ENCODE results near the gene ADAMTS12. TPM values are rescaled to one million over a fixed set of nuclear protein-coding genes. Genes with fewer than 3 reads are reported as not detected.

Gene ADAMTS12
- polyA plus RNA-seq, 1 of the 3 experiments (the other 2 are of a cell fraction) = 2.5 TPM

DNA sequence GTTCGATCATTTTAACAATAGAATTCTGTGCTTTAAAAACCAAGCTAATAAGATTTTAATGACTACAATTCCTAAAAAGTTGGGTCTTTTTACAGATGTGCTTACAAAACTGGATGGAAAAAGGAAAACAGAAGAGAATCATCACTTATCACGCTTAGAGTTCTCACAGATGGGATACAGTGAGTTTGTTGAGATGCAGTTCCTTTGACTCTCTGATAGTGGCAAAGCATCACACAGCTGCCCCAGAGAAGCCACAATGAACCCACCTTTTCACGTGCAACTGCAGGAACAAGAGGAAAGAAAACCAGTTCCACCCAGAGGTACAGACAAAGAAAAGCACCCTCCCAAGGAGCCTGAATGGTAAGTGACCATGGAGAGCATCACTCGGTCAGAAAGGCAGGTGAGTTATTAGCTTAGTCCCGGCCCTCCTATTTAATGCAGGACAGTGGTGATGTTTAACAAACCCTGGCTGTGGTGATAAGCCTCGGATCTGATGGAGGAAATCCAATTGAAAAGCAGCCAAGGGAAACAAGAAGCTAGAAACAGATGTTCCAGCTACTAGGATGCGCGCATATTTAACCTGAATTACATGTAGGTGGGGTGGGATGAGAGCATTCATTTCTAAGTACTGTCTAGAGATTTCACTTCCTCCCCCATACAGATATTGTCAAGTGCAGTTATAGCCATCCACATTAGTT is 283.3 kb downstream of the ADAMTS12 start (continued):
- TF ChIP-seq REST (IDR thresholded peaks at IDR 0.05; ENCODE audit: low read depth, low read length) (no peak), TAF1 (IDR thresholded peaks at IDR 0.05; ENCODE audit: borderline replicate concordance, low read depth, low read length) (no peak), RAD21 (IDR thresholded peaks at IDR 0.05; ENCODE audit: low read length) (no peak), FOXJ3 (CRISPR knock-in tag; IDR thresholded peaks at IDR 0.05) (peak; percentile 31; the same call in 1 of the 2 replicates)
- TF ChIP-seq, protein P1, sequence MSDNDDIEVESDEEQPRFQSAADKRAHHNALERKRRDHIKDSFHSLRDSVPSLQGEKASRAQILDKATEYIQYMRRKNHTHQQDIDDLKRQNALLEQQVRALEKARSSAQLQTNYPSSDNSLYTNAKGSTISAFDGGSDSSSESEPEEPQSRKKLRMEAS (IDR thresholded peaks at IDR 0.05; ENCODE audit: low read depth) = no peak

DNA sequence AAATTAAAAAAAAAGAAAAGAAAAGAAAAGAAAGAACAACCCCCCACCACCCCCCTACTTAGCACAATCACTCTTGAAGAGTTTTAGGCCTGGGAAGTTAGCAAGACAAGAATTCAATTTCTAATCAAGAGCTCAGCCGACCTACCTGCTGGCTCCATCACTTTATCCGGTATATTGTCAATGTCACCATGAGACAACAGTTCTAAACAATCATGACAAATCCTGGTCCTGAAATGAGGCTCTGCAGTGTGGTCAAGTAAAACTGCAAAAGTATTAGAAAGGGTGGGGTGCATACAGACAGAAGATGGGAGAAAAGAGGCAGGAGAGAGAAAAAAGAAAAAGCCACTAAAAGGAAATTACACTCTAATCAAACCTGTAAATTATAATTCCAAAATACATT is 287.3 kb downstream of the ADAMTS12 start:
- TF ChIP-seq FOXJ3 (CRISPR knock-in tag; IDR thresholded peaks at IDR 0.05) = no peak
- no peak for TF ChIP-seq EP300 (IDR thresholded peaks at IDR 0.05; ENCODE audit: borderline replicate concordance in 1 of 2, low read depth in 1 of 2, low read length in 1 of 2)
- TF ChIP-seq EZH2phosphoT487 (IDR thresholded peaks at IDR 0.05; ENCODE audit: borderline replicate concordance, low read depth) = no peak
- no peak for TF ChIP-seq TAF1 (IDR thresholded peaks at IDR 0.05; ENCODE audit: borderline replicate concordance, low read depth, low read length)
- TF ChIP-seq ELF1 (IDR thresholded peaks at IDR 0.05) = no peak
- no peak for TF ChIP-seq REST (IDR thresholded peaks at IDR 0.05; ENCODE audit: low read depth, low read length)
- TF ChIP-seq CHD2 (IDR thresholded peaks at IDR 0.05; ENCODE audit: low read length, partially characterized antibody) = no peak
- TF ChIP-seq TCF12 (IDR thresholded peaks at IDR 0.05) = no peak
- TF ChIP-seq JUND (IDR thresholded peaks at IDR 0.05) = no peak
- no peak for TF ChIP-seq PBX3 (IDR thresholded peaks at IDR 0.05)
- TF ChIP-seq, protein P1 (IDR thresholded peaks at IDR 0.05; ENCODE audit: low read depth) = no peak
- no peak for TF ChIP-seq IRF3 (IDR thresholded peaks at IDR 0.05; ENCODE audit: low read depth, low read length)
- TF ChIP-seq TEAD4 (IDR thresholded peaks at IDR 0.05; ENCODE audit: borderline replicate concordance, insufficient read depth) = no peak
- TF ChIP-seq GABPA (IDR thresholded peaks at IDR 0.05; ENCODE audit: low read depth) = no peak
- no peak for TF ChIP-seq MXI1 (IDR thresholded peaks at IDR 0.05; ENCODE audit: low read depth, low read length)
- TF ChIP-seq, protein P2, sequence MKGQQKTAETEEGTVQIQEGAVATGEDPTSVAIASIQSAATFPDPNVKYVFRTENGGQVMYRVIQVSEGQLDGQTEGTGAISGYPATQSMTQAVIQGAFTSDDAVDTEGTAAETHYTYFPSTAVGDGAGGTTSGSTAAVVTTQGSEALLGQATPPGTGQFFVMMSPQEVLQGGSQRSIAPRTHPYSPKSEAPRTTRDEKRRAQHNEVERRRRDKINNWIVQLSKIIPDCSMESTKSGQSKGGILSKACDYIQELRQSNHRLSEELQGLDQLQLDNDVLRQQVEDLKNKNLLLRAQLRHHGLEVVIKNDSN (IDR thresholded peaks at IDR 0.05; ENCODE audit: borderline replicate concordance, low read depth) = no peak
- no peak for TF ChIP-seq YY1 (IDR thresholded peaks at IDR 0.05; ENCODE audit: low read depth)
- Histone ChIP-seq H3K9me3 (no peaks in the 10 kb centered on the region), H4K20me1 (ENCODE audit: insufficient read depth) (no peaks in the 10 kb centered on the region), H3K4me1 (ENCODE audit: control insufficient read depth in 1 of 2, insufficient read depth in 2 of 2, low read depth in 1 of 2, low read length in 1 of 2) (peaks cover 0 to 6% of the 10 kb centered on the region in 2 experiments; a peak in 2 of 4 replicates), H3K4me3 (ENCODE audit: low read depth in 2 of 2, low read length in 1 of 2) (no peak overlapping the region), H3K27me3 (ENCODE audit: insufficient read depth) (no peaks in the 10 kb centered on the region; the same call in 1 of the 2 replicates), H2AFZ (ENCODE audit: low read depth) (no peak overlapping the region), H3K9ac (no peak overlapping the region), H3K4me2 (no peak overlapping the region), H3K36me3 (replicated peaks in 1 of 2; ENCODE audit: control insufficient read depth in 1 of 2, insufficient read depth in 2 of 2, low read length in 1 of 2) (no peaks in the 10 kb centered on the region), H3K27ac (ENCODE audit: low read depth in 2 of 2, low read length in 1 of 2) (no peak overlapping the region), H3F3A (replicated peaks; ENCODE audit: insufficient read depth) (no peaks in the 10 kb centered on the region), H3K79me2 (ENCODE audit: insufficient read depth) (no peaks in the 10 kb centered on the region), H3K9me2 (no peaks in the 10 kb centered on the region)
- POLR2A ChIA-PET = no interaction called here
- whole genome bisulfite sequencing (ENCODE audit: low lambda C conversion rate) = 59% methylated on average over 2 of the region's 2 CpGs
- CTCF ChIA-PET = interaction anchor here (0.5 to 1.1 kb wide), 2 partner anchors 12 to 169 kb away, joined by 3 to 4 read pairs; no protein-coding TSS in a partner anchor
- DNase-seq = no peak

All from SK-N-SH (cell line).